Measurements from ENCODE around the gene TRIM74. TPM values are rescaled to one million over a fixed set of nuclear protein-coding genes. Genes with fewer than 3 reads are reported as not detected.
"Not testable (repeated sequence)": the region's sequence is repeated elsewhere in the genome, so short reads cannot be mapped to it uniquely, and the experiment has no call there.

TRIM74 gene
- total RNA-seq (2014; rRNA removed) = not detected in 2 replicates
- not detected for polyA plus RNA-seq (2012)

GRCh38 chr7:72968980-72969516 is at the start of gene TRIM74:
Gene TRIM74 (minus strand): TSS chr7:72969466. CDS start chr7:72966157, 3,309 bp downstream.
- not testable (repeated sequence) for DNase-seq (ENCODE audit: low read depth)

DNA sequence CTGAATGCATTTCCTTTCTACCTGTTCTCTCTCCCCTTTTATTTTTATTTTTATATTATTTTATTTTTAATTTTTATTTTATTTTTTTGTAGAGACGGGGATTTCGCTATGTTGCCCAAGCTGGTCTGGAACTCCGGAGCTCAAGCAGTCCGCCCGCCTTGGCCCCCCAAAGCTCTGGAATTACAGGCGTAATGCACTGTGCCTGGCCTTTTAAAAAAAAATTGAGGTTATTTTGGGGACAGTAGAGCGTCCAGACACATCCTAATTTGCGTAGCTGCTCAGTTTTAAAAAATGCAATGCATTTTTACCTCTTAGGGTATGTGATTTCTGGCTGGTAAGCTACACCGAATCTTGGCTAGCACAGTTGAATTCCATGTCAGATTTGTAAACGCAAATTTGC is 37.2 kb upstream of the TRIM74 start:
- not testable (repeated sequence) for DNase-seq (ENCODE audit: low read depth)

- peak; percentile 88 for DNase-seq (ENCODE audit: low read depth)
These were observed 36.6 kb upstream of the TRIM74 start for GRCh38 chr7:73005693-73006447.

DNA sequence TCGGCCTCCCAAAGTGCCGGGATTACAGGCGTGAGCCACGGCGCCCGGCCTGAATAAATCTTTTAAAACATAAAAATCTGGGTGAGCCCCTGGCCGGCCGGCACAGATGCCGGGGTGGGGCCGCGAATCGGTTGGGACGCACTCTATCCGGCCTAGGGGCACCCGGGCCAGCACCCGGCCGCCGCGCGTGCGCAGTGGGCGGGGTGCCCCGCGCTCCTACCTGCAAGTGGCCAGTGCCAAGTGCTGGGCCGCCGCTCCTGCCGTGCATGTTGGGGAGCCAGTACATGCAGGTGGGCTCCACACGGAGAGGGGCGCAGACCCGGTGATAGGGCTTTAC is 36.1 kb upstream of the TRIM74 start:
- DNase-seq (ENCODE audit: low read depth) = not testable (repeated sequence)

DNA sequence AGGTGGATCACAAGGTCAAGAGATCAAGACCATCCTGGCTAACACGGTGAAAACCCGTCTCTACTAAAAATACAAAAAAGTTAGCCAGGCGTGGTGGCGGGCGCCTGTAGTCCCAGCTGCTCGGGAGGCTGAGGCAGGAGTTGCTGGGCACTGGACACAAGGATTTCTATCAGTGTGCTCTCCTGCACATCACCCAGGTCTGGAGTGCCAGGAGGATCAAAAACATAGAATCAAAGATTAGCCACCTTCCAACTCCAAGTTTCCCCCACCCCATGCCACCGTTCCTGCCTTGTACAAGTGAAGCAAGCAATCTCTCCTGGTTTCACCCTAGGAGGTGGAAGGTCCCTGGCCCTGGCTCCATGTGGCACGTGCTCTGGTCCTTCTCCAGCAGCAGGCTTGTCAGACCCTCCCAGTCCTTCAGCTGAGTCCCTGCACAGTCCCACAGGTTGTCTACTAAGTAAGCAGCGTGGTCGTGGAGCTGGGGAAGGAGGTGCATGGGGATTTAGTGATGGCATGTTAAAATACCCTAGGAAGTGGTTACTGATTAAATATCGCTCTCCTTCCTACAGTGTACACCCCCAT is 28.7 kb upstream of the TRIM74 start:
- not testable (repeated sequence) for DNase-seq (ENCODE audit: low read depth)

- DNase-seq (ENCODE audit: low read depth) = not testable (repeated sequence)
These were observed 28.2 kb upstream of the TRIM74 start for GRCh38 chr7:72997447-72997846.

- DNase-seq (ENCODE audit: low read depth) = not testable (repeated sequence)
These were observed 26.2 kb upstream of the TRIM74 start for GRCh38 chr7:72995484-72995883.

- not testable (repeated sequence) for DNase-seq (ENCODE audit: low read depth)
These were observed 21.1 kb upstream of the TRIM74 start for GRCh38 chr7:72990146-72990913.

DNA sequence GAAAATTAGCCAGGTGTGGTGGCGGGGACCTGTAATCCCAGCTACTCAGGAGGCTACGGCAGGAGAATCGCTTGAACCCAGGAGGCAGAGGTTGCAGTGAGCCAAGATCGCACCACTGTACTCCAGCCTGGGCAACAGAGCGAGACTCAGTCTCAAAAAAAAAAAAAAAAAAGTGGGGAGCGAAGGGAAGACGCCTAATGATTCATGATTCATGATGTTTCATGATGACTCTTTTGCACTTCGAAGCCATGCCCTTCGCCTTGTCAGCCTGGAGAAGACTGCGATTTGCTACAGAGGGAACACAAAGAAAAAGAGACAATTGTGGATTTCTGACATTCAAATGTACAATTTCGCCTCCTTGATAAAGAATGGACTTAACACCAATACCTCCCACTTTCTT is 12.8 kb upstream of the TRIM74 start:
- DNase-seq (ENCODE audit: low read depth) = not testable (repeated sequence)

DNA sequence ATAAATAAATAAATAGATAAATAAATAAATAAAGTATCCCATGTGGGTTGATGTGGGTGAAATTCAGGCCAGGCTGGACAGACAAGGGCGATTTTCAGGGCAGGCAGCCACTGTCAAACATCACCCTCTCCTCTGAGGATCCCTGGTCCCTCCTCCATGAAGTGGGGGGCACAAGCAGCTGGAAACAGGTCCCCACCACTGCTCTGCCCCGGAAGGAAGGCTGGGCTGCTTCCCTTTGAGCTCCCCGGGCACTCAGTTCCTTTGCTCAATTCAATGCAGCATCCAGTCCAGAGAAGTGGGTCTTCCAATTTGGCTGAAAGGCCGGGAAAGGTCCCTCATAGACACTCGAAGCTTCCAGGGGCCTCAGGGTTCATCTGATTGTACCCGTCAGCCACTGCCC is 11.1 kb upstream of the TRIM74 start:
- DNase-seq (ENCODE audit: low read depth) = not testable (repeated sequence)

- DNase-seq (ENCODE audit: low read depth) = not testable (repeated sequence)
These were observed 7.2 kb upstream of the TRIM74 start for GRCh38 chr7:72976434-72976833.

- DNase-seq (ENCODE audit: low read depth) = not testable (repeated sequence)
These were observed 6.5 kb upstream of the TRIM74 start for GRCh38 chr7:72975656-72976286.

GRCh38 chr7:72974781-72975180 is 5.5 kb upstream of the TRIM74 start:
- DNase-seq (ENCODE audit: low read depth) = not testable (repeated sequence)

GRCh38 chr7:72971505-72971904 is 2.2 kb upstream of the TRIM74 start:
- DNase-seq (ENCODE audit: low read depth) = not testable (repeated sequence)

DNA sequence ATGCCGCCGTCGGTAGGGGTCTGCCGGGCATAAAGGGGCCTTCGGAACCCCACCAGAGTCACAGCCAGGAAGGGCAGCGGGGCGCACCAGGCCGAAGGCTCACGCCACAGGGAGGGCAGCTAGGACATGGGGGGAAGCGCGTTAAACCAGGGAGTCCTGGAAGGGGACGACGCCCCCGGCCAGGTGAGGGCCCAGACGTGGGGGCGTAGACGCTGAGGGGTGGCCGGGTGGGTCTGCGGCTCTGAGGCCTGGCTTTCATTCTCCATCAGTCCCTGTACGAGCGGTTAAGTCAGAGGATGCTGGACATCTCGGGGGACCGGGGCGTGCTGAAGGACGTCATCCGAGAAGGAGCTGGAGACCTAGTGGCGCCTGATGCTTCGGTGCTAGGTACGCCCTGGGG is 422 bp upstream of the TRIM74 start:
- not testable (repeated sequence) for DNase-seq (ENCODE audit: low read depth)

GRCh38 chr7:72966892-72967291 is 2.4 kb downstream of the TRIM74 start:
- DNase-seq (ENCODE audit: low read depth) = not testable (repeated sequence)

DNA sequence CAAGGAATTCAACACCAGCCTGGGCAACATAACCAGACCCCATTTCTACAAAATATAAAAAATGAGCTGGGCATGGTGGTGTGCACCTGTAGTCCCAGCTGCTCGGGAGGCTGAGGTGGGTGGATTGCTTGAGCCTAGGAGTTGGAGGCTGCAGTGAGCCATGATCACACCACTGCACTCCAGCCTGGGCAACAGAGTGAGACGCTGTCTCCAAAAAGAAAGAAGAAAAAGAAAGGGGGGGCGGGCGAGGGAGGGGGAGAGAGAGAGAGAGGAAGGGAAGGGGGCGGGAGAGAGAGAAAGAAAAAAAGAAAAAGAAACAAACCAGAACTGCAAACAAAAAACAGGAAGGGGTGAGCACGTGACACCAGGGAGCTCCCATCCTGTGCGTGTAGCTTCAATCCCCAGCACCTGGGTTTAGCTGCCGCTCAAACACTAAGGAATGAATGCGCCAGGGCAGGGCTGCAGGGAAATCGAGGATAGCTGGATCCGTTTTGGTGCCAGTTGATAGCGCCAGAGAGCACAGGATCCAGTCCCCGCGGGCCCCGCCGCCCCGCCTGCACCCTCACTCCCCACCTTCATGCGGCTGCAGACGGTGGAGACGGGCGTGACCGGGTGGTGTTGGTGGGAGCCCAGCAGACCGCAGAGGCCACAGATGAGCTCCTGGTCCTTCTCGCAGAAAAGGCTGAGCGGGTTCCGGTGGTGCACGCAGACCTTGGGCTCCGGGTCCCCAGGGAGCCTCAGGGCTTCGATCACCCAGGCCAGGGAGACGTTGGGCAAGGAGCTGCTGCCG is 3.9 kb downstream of the TRIM74 start:
- not testable (repeated sequence) for DNase-seq (ENCODE audit: low read depth)

- DNase-seq (ENCODE audit: low read depth) = not testable (repeated sequence)
These were observed 6.2 kb downstream of the TRIM74 start for GRCh38 chr7:72963056-72963455.

DNA sequence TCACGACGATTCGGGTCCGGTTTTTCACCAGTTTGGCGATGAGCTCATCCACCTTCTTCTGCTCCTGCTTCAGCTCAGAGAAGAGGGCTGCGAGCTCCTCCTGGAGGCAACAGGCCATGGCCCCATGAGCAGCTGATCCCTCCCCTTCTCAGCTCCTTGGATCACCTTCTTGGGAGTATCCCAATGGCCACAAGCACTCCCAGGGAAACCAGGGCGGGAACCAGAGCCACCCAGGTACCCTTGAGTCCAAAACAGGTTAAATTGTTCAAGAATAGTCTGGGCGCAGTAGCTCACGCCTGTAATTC is 8.0 kb downstream of the TRIM74 start:
- DNase-seq (ENCODE audit: low read depth) = not testable (repeated sequence)

DNA sequence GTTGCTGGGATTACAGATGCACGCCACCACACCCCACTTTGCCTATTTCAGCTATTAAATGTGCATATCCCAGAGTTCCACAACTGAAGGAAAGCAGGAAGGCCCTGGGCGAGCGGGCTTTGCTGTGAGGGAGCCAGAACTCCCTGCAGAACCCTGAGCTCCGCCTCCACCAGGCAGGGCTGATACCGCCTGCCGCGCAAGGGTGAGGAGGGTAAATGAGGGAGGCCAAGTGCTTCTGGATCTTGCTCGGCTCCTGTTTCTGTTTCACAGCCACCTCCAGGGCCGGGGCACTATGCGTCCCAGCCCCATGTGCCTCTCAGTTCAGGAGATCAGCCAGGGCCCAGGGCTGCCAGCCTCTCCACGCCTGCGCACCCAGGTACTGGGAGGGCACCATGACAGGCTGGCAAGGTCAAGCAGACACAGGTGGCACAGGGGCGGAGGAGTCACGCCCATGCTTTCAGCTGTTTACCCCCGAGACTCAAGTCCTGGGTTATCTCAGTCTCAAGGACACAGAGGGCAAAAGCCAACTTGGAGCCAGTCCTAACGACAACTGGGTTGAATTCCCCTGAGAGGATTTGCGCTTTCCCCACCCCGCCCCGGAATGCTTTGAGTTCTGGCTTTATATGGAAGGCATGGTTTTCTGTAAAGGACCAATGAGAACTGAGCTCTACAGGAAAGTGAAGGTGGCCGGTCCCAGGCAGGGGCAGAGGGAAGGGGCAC is 8.5 kb downstream of the TRIM74 start:
- not testable (repeated sequence) for DNase-seq (ENCODE audit: low read depth)
